Activated T-helper 17 cell treated with anti-CD3 and anti-CD28 coated beads, Interleukin-2, amount 50 U/mL, for 72 hours (primary cell): ENCODE measurements around the gene ZNRF3. TPM values are rescaled to one million over a fixed set of nuclear protein-coding genes. Genes with fewer than 3 reads are reported as not detected.
A peak's percentile ranks its signal among the peaks of the same experiment; 100 is the strongest.
"Not testable (repeated sequence)": the region's sequence is repeated elsewhere in the genome, so short reads cannot be mapped to it uniquely, and the experiment has no call there.

Source experiments
- ATAC-seq: fragments of 150-1000 bp; cut with Tn5 transposase; replicated peaks from 2 replicates; pipeline ENCODE4 v1.10.0; 2021; ENCODE audit warnings: mild to moderate bottlenecking, moderate library complexity
- H3K27ac Mint-ChIP-seq: one replicate; pipeline ENCODE4 v1.8.0; 2022; ENCODE audit warnings: mixed read lengths
- H3K27me3 Mint-ChIP-seq: one replicate; pipeline ENCODE4 v1.8.0; 2022; ENCODE audit warnings: mixed read lengths
- H3K36me3 Mint-ChIP-seq: one replicate; pipeline ENCODE4 v1.8.0; 2022; ENCODE audit warnings: low read depth, mild to moderate bottlenecking, mixed read lengths
- H3K4me1 Mint-ChIP-seq: one replicate; pipeline ENCODE4 v1.8.0; 2022; ENCODE audit warnings: mixed read lengths
- H3K4me3 Mint-ChIP-seq: one replicate; pipeline ENCODE4 v1.8.0; 2022; ENCODE audit warnings: mild to moderate bottlenecking, mixed read lengths
- H3K9me3 Mint-ChIP-seq: one replicate; pipeline ENCODE4 v1.8.0; 2022; ENCODE audit warnings: mixed read lengths
- total RNA-seq, 2 donors: library from RNA; stranded (reverse); gene quantifications; one replicate each; pipeline ENCODE4 v1.2.3, GENCODE V29; 2022

The ZNRF3 gene
- total RNA-seq, 2 donors from 2014 or later, result 0.26 to 0.43 TPM

- Mint-ChIP-seq H3K27me3 (no peaks in the 10 kb centered on the region), H3K4me1 (no peaks in the 10 kb centered on the region), H3K4me3 (no peak overlapping the region), H3K36me3 (no peaks in the 10 kb centered on the region), H3K9me3 (no peaks in the 10 kb centered on the region), H3K27ac (no peak overlapping the region)
- ATAC-seq, result no peak
These were observed 199.6 kb downstream of the ZNRF3 start for GRCh38 chr22:29082826-29083545.

GRCh38 chr22:29083576-29083932, 200.2 kb downstream of the ZNRF3 start:
- not testable (repeated sequence) for ATAC-seq, H3K4me1 Mint-ChIP-seq, H3K9me3 Mint-ChIP-seq, H3K4me3 Mint-ChIP-seq, H3K27me3 Mint-ChIP-seq, H3K27ac Mint-ChIP-seq, H3K36me3 Mint-ChIP-seq

- no peaks in the 10 kb centered on the region for H3K4me1 Mint-ChIP-seq
- peaks cover 3% of the 10 kb centered on the region for H3K27me3 Mint-ChIP-seq
- no peak overlapping the region for H3K4me3 Mint-ChIP-seq
- H3K9me3 Mint-ChIP-seq, result no peaks in the 10 kb centered on the region
- peak; percentile 24 for ATAC-seq
- no peak overlapping the region for H3K27ac Mint-ChIP-seq
- no peaks in the 10 kb centered on the region for H3K36me3 Mint-ChIP-seq
These were observed 200.7 kb downstream of the ZNRF3 start for GRCh38 chr22:29083933-29084591.

- Mint-ChIP-seq H3K27me3 (peaks cover 20% of the 10 kb centered on the region), H3K9me3 (no peaks in the 10 kb centered on the region), H3K4me1 (no peaks in the 10 kb centered on the region), H3K36me3 (no peaks in the 10 kb centered on the region), H3K4me3 (no peak overlapping the region), H3K27ac (no peak overlapping the region)
- ATAC-seq, result no peak
These were observed 203.6 kb downstream of the ZNRF3 start for GRCh38 chr22:29087012-29087411.

- Mint-ChIP-seq H3K4me3 (no peak overlapping the region), H3K4me1 (no peaks in the 10 kb centered on the region), H3K36me3 (no peaks in the 10 kb centered on the region), H3K9me3 (no peaks in the 10 kb centered on the region), H3K27me3 (peaks cover 22% of the 10 kb centered on the region), H3K27ac (no peak overlapping the region)
- no peak for ATAC-seq
These were observed 205.4 kb downstream of the ZNRF3 start for GRCh38 chr22:29088809-29089208.

- Mint-ChIP-seq H3K9me3 (no peaks in the 10 kb centered on the region), H3K4me1 (no peaks in the 10 kb centered on the region), H3K27me3 (peaks cover 22% of the 10 kb centered on the region)
These were observed 206.1 kb downstream of the ZNRF3 start for GRCh38 chr22:29089507-29089906.

GRCh38 chr22:29090039-29090438, 206.7 kb downstream of the ZNRF3 start:
- Mint-ChIP-seq H3K4me3 (no peak overlapping the region), H3K4me1 (no peaks in the 10 kb centered on the region), H3K9me3 (no peaks in the 10 kb centered on the region), H3K36me3 (no peaks in the 10 kb centered on the region), H3K27me3 (peaks cover 22% of the 10 kb centered on the region), H3K27ac (no peak overlapping the region)
- ATAC-seq, result no peak

More at GRCh38 chr22:29089507-29089906, 206.1 kb downstream of the ZNRF3 start:
- Mint-ChIP-seq H3K36me3 (no peaks in the 10 kb centered on the region), H3K27ac (no peak overlapping the region), H3K4me3 (no peak overlapping the region)
- ATAC-seq, result no peak

GRCh38 chr22:29092243-29092642, 208.9 kb downstream of the ZNRF3 start:
- H3K27me3 Mint-ChIP-seq, result peaks cover 22% of the 10 kb centered on the region
- H3K4me1 Mint-ChIP-seq, result no peaks in the 10 kb centered on the region
- H3K27ac Mint-ChIP-seq, result no peak overlapping the region
- no peak overlapping the region for H3K4me3 Mint-ChIP-seq
- ATAC-seq, result no peak
- H3K9me3 Mint-ChIP-seq, result no peaks in the 10 kb centered on the region
- no peaks in the 10 kb centered on the region for H3K36me3 Mint-ChIP-seq

GRCh38 chr22:29093030-29093429, 209.7 kb downstream of the ZNRF3 start:
- Mint-ChIP-seq H3K4me1 (no peaks in the 10 kb centered on the region), H3K4me3 (no peak overlapping the region), H3K9me3 (no peaks in the 10 kb centered on the region), H3K36me3 (no peaks in the 10 kb centered on the region), H3K27ac (no peak overlapping the region), H3K27me3 (peaks cover 22% of the 10 kb centered on the region)
- ATAC-seq, result no peak

GRCh38 chr22:29093501-29094300, 210.3 kb downstream of the ZNRF3 start:
- H3K4me3 Mint-ChIP-seq, result no peak overlapping the region
- H3K36me3 Mint-ChIP-seq, result no peaks in the 10 kb centered on the region
- H3K4me1 Mint-ChIP-seq, result no peaks in the 10 kb centered on the region
- no peak overlapping the region for H3K27ac Mint-ChIP-seq
- peaks cover 22% of the 10 kb centered on the region for H3K27me3 Mint-ChIP-seq
- ATAC-seq, result no peak
- no peaks in the 10 kb centered on the region for H3K9me3 Mint-ChIP-seq

GRCh38 chr22:29095459-29095858, 212.1 kb downstream of the ZNRF3 start:
- Mint-ChIP-seq H3K4me3 (no peak overlapping the region), H3K27me3 (peaks cover 8% of the 10 kb centered on the region), H3K4me1 (no peaks in the 10 kb centered on the region), H3K36me3 (no peaks in the 10 kb centered on the region), H3K27ac (no peak overlapping the region), H3K9me3 (no peaks in the 10 kb centered on the region)
- no peak for ATAC-seq

GRCh38 chr22:29096736-29097669, 213.6 kb downstream of the ZNRF3 start:
- peaks cover 2% of the 10 kb centered on the region for H3K27me3 Mint-ChIP-seq
- no peak overlapping the region for H3K4me3 Mint-ChIP-seq
- H3K4me1 Mint-ChIP-seq, result no peaks in the 10 kb centered on the region
- H3K36me3 Mint-ChIP-seq, result no peaks in the 10 kb centered on the region
- no peaks in the 10 kb centered on the region for H3K9me3 Mint-ChIP-seq
- no peak overlapping the region for H3K27ac Mint-ChIP-seq
- no peak for ATAC-seq

GRCh38 chr22:29098296-29098695, 214.9 kb downstream of the ZNRF3 start:
- Mint-ChIP-seq H3K4me3 (no peak overlapping the region), H3K27ac (no peak overlapping the region), H3K36me3 (no peaks in the 10 kb centered on the region), H3K27me3 (no peaks in the 10 kb centered on the region), H3K4me1 (no peaks in the 10 kb centered on the region), H3K9me3 (no peaks in the 10 kb centered on the region)
- ATAC-seq, result no peak

GRCh38 chr22:29102300-29102699, 218.9 kb downstream of the ZNRF3 start:
- no peak for ATAC-seq
- Mint-ChIP-seq H3K4me1 (no peaks in the 10 kb centered on the region), H3K36me3 (no peaks in the 10 kb centered on the region)

More at GRCh38 chr22:29102300-29102699, 218.9 kb downstream of the ZNRF3 start:
- no peak overlapping the region for H3K4me3 Mint-ChIP-seq
- H3K9me3 Mint-ChIP-seq, result no peaks in the 10 kb centered on the region
- H3K27me3 Mint-ChIP-seq, result no peaks in the 10 kb centered on the region
- no peak overlapping the region for H3K27ac Mint-ChIP-seq
